BLaER1 treated with 17β-estradiol and CSF1 and Interleukin-3, amounts not matched to agents 10 nM and 100 nM (cell line): Measurements from ENCODE around the gene HDAC9.

Experiments
- H3K27ac ChIP-seq, 11 experiments: shearing (Covaris generic); formaldehyde crosslinking; 2 replicates each; pipeline ENCODE4 v1.8.1; 2022
- H3K27me3 ChIP-seq, 11 experiments: shearing (Covaris generic); formaldehyde crosslinking; 2 replicates each; pipeline ENCODE4 v1.8.1; 2022
- H3K36me3 ChIP-seq, 11 experiments: shearing (Covaris generic); formaldehyde crosslinking; 2 replicates each; pipeline ENCODE4 v1.8.1; 2022
- H3K4me1 ChIP-seq, 10 experiments: shearing (Covaris generic); formaldehyde crosslinking; 2 replicates each; pipeline ENCODE4 v1.8.1; 2022
- H3K4me2 ChIP-seq, 11 experiments: shearing (Covaris generic); formaldehyde crosslinking; 2 replicates each; pipeline ENCODE4 v1.8.1; 2022
- H3K4me3 ChIP-seq, 10 experiments: shearing (Covaris generic); formaldehyde crosslinking; 2 replicates each; pipeline ENCODE4 v1.8.1; 2022
- H3K9ac ChIP-seq, 11 experiments: shearing (Covaris generic); formaldehyde crosslinking; 2 replicates each; pipeline ENCODE4 v1.8.1; 2022
- H3K9me3 ChIP-seq, 11 experiments: shearing (Covaris generic); formaldehyde crosslinking; replicated peaks in 1 of 11; 2 replicates each; pipeline ENCODE4 v1.8.1; 2022
- H4K20me1 ChIP-seq, 11 experiments: shearing (Covaris generic); formaldehyde crosslinking; 2 replicates each; pipeline ENCODE4 v1.8.1; 2022
- Cebpa-rat ChIP-seq, 11 experiments: shearing (Covaris generic); IDR thresholded peaks; 2 replicates each; pipeline ENCODE4 v1.8.1; 2022

Gene HDAC9

DNA sequence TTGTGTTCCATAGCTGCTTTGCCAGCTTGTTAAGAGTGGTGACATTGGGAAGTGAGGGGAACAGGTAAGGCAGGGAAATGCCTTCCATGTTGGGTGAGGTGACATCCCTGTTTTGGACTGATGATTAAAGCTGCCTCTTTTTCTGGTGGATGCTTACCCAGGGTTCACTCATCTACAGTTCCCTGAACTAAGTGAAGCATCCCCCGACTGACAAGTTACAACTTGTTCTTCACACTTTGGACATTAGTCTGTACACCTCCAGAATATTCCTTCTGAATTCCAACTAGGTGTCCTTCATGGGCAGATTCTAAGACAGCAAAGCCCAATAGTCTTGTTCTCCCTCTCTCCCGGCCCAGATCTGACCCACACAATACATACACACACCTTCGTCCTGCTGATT is 63.4 kb downstream of the HDAC9 start:
- Histone ChIP-seq H3K4me3 (no peak overlapping the region), H3K27me3 (no peaks in the 10 kb centered on the region), H3K9me3 (peaks cover 0 to 13% (median 0%) of the 10 kb centered on the region in 11 experiments; a peak in 2 of 22 replicates), H4K20me1 (no peaks in the 10 kb centered on the region), H3K27ac (no peak overlapping the region), H3K4me1 (peaks cover 0 to 11% (median 0%) of the 10 kb centered on the region in 10 experiments; a peak in 7 of 20 replicates), H3K4me2 (peak overlapping the region in 1 of 11 experiments; percentile 33; a peak in 1 of 22 replicates), H3K36me3 (peaks cover 0 to 17% (median 0%) of the 10 kb centered on the region in 11 experiments; a peak in 4 of 22 replicates), H3K9ac (no peak overlapping the region)
- no peak for TF ChIP-seq Cebpa-rat (IDR thresholded peaks at IDR 0.05)

GRCh38 chr7:18559756-18560155 is 64.2 kb downstream of the HDAC9 start:
- no peak overlapping the region for H3K4me3 ChIP-seq
- peaks cover 0 to 17% (median 0%) of the 10 kb centered on the region in 11 experiments; a peak in 2 of 22 replicates for H3K9me3 ChIP-seq
- TF ChIP-seq Cebpa-rat (IDR thresholded peaks at IDR 0.05) = no peak
- peaks cover 0 to 11% (median 0%) of the 10 kb centered on the region in 10 experiments; a peak in 4 of 20 replicates for H3K4me1 ChIP-seq
- H3K27ac ChIP-seq = no peak overlapping the region
- no peak overlapping the region for H3K4me2 ChIP-seq
- no peaks in the 10 kb centered on the region for H3K27me3 ChIP-seq
- no peaks in the 10 kb centered on the region for H4K20me1 ChIP-seq
- peaks cover 0 to 20% (median 0%) of the 10 kb centered on the region in 11 experiments; a peak in 4 of 22 replicates for H3K36me3 ChIP-seq
- H3K9ac ChIP-seq = no peak overlapping the region

- Histone ChIP-seq H3K4me1 (peaks cover 9 to 21% (median 14%) of the 10 kb centered on the region in 10 experiments; a peak in 19 of 20 replicates), H3K9ac (no peak overlapping the region), H3K9me3 (peaks cover 0 to 17% (median 0%) of the 10 kb centered on the region in 11 experiments; a peak in 2 of 22 replicates), H3K27me3 (no peaks in the 10 kb centered on the region), H3K36me3 (0 out of 22 replicates have a peak, but pooled peaks cover 0 to 7% (median 0%) of the 10 kb centered on the region in 11 experiments), H3K27ac (peak overlapping the region in 2 of 11 experiments; percentile 39 to 56; a peak in 2 of 22 replicates), H3K4me3 (no peak overlapping the region), H4K20me1 (no peaks in the 10 kb centered on the region), H3K4me2 (no peak overlapping the region)
- no peak for TF ChIP-seq Cebpa-rat (IDR thresholded peaks at IDR 0.05)
Observed at GRCh38 chr7:18564779-18565178, 69.2 kb downstream of the HDAC9 start.

DNA sequence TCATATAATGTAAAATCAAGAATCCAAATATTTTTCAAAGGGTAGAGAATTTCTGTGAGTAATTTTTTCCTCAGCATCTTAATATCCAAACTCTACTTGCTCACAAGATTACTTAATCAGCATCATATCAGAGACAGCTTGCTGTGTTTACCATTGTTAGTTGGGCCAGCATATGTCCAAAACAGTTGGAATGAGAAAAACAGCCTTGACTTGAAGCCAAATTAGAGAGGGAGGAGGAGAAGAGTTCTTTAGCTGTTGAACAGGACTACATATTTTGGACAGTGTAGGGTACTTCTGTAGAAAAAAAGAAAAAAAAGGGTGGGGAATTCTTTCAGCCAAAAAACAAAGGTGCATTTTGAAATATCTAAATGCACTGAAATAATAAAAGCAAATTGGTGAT is 69.8 kb downstream of the HDAC9 start:
- no peak overlapping the region for H3K4me3 ChIP-seq
- no peaks in the 10 kb centered on the region for H3K27me3 ChIP-seq
- peak overlapping the region in 4 of 11 experiments; percentile 39 to 56 (median 44); a peak in 8 of 22 replicates for H3K27ac ChIP-seq
- 0 out of 22 replicates have a peak, but pooled peaks cover 0 to 7% (median 0%) of the 10 kb centered on the region in 11 experiments for H3K36me3 ChIP-seq
- H3K4me2 ChIP-seq = no peak overlapping the region
- no peaks in the 10 kb centered on the region for H4K20me1 ChIP-seq
- peaks cover 0 to 17% (median 0%) of the 10 kb centered on the region in 11 experiments; a peak in 2 of 22 replicates for H3K9me3 ChIP-seq
- no peak overlapping the region for H3K9ac ChIP-seq
- peaks cover 9 to 21% (median 14%) of the 10 kb centered on the region in 10 experiments; a peak in 19 of 20 replicates for H3K4me1 ChIP-seq
- no peak for TF ChIP-seq Cebpa-rat (IDR thresholded peaks at IDR 0.05)

GRCh38 chr7:18566205-18566604 is 70.7 kb downstream of the HDAC9 start:
- peak overlapping the region in 7 of 11 experiments; percentile 28 to 75 (median 55); a peak in 13 of 22 replicates for H3K27ac ChIP-seq

DNA sequence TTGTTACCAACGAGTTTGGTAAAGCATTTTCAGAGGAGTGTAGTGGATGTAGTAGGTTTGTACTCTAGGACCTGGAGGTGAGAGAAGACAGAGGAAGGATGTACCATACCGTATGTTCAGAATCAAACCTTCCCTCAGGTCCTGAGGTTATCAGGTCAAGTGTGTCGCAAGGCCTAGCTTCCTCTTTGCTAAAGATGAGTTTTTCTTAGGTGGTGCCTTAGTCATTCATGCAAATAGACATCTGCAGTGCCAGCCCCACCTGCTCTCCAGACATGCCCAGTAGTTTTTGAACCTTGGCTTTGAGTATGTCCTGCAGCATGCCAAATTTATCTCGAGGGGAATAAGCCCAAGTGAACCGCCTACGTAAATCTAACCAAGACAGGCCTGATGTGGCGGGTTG is 71.3 kb downstream of the HDAC9 start:
- peak overlapping the region in 1 of 11 experiments; percentile 45; a peak in 1 of 22 replicates for H3K9ac ChIP-seq
- no peaks in the 10 kb centered on the region for H4K20me1 ChIP-seq
- H3K27ac ChIP-seq = peak overlapping the region in 8 of 11 experiments; percentile 36 to 75 (median 48); a peak in 14 of 22 replicates
- H3K36me3 ChIP-seq = 0 out of 22 replicates have a peak, but pooled peaks cover 0 to 7% (median 0%) of the 10 kb centered on the region in 11 experiments
- peaks cover 10 to 31% (median 17%) of the 10 kb centered on the region in 10 experiments for H3K4me1 ChIP-seq
- peak overlapping the region; percentile 20 to 76 (median 58); a peak in 21 of 22 replicates for H3K4me2 ChIP-seq
- no peaks in the 10 kb centered on the region for H3K27me3 ChIP-seq
- peak in 5 of 11 experiments; percentile 22 to 55 (median 36); a peak in 3 of 22 replicates for TF ChIP-seq Cebpa-rat (IDR thresholded peaks at IDR 0.05)
- H3K9me3 ChIP-seq = peaks cover 0 to 17% (median 0%) of the 10 kb centered on the region in 11 experiments; a peak in 2 of 22 replicates
- H3K4me3 ChIP-seq = no peak overlapping the region

More at GRCh38 chr7:18566205-18566604, 70.7 kb downstream of the HDAC9 start:
- Histone ChIP-seq H3K4me1 (peaks cover 10 to 25% (median 14%) of the 10 kb centered on the region in 10 experiments), H3K4me3 (no peak overlapping the region), H3K4me2 (peak overlapping the region in 9 of 11 experiments; percentile 49 to 76 (median 63); a peak in 12 of 22 replicates), H3K27me3 (no peaks in the 10 kb centered on the region), H4K20me1 (no peaks in the 10 kb centered on the region), H3K9ac (0 out of 22 replicates have a peak overlapping the region, but pooled peaks of 1 of the 11 experiments have one; percentile 16), H3K36me3 (0 out of 22 replicates have a peak, but pooled peaks cover 0 to 7% (median 0%) of the 10 kb centered on the region in 11 experiments), H3K9me3 (peaks cover 0 to 17% (median 0%) of the 10 kb centered on the region in 11 experiments; a peak in 2 of 22 replicates)
- no peak for TF ChIP-seq Cebpa-rat (IDR thresholded peaks at IDR 0.05)

- no peak overlapping the region for H3K9ac ChIP-seq
Observed at GRCh38 chr7:18570441-18570840, 74.9 kb downstream of the HDAC9 start.

GRCh38 chr7:18570890-18571478 is 75.4 kb downstream of the HDAC9 start:
- H3K27me3 ChIP-seq = no peaks in the 10 kb centered on the region
- peak overlapping the region in 2 of 11 experiments; percentile 11 to 37; a peak in 1 of 22 replicates for H3K4me2 ChIP-seq
- peaks cover 3 to 14% (median 9%) of the 10 kb centered on the region in 11 experiments; a peak in 11 of 22 replicates for H3K9me3 ChIP-seq
- peaks cover 0 to 16% (median 14%) of the 10 kb centered on the region in 11 experiments; a peak in 18 of 22 replicates for H3K36me3 ChIP-seq
- no peaks in the 10 kb centered on the region for H4K20me1 ChIP-seq
- H3K4me1 ChIP-seq = peaks cover 23 to 64% (median 40%) of the 10 kb centered on the region in 10 experiments
- 0 out of 22 replicates have a peak overlapping the region, but pooled peaks of 1 of the 11 experiments have one; percentile 42 for H3K27ac ChIP-seq
- H3K4me3 ChIP-seq = no peak overlapping the region
- no peak overlapping the region for H3K9ac ChIP-seq
- TF ChIP-seq Cebpa-rat (IDR thresholded peaks at IDR 0.05) = no peak

More at GRCh38 chr7:18570441-18570840, 74.9 kb downstream of the HDAC9 start:
- Histone ChIP-seq H3K27ac (no peak overlapping the region), H3K4me1 (peaks cover 23 to 62% (median 41%) of the 10 kb centered on the region in 10 experiments), H4K20me1 (no peaks in the 10 kb centered on the region), H3K36me3 (peaks cover 0 to 16% (median 14%) of the 10 kb centered on the region in 11 experiments; a peak in 18 of 22 replicates), H3K27me3 (no peaks in the 10 kb centered on the region), H3K4me3 (no peak overlapping the region), H3K4me2 (no peak overlapping the region), H3K9me3 (peaks cover 3 to 14% (median 9%) of the 10 kb centered on the region in 11 experiments; a peak in 11 of 22 replicates)
- no peak for TF ChIP-seq Cebpa-rat (IDR thresholded peaks at IDR 0.05)
